ENCODE data around the gene EYS. TPM values are rescaled to one million over a fixed set of nuclear protein-coding genes. Genes with fewer than 3 reads are reported as not detected.
"Not testable (repeated sequence)": the region's sequence is repeated elsewhere in the genome, so short reads cannot be mapped to it uniquely, and the experiment has no call there.

The EYS gene
- total and polyA plus RNA-seq, 2 donors = 4.4 TPM; not detected in 1

- H3K4me1 ChIP-seq (ENCODE audit: insufficient read depth) = no peaks in the 10 kb centered on the region
- H3K27ac ChIP-seq (ENCODE audit: low read depth) = no peak overlapping the region
- no peak overlapping the region for H3K4me3 ChIP-seq (ENCODE audit: low read depth, low read length)
- H3K36me3 ChIP-seq (ENCODE audit: insufficient read depth) = no peaks in the 10 kb centered on the region
- 40% methylated on average over 1 of the region's 1 CpG for WGBS
- no peak for DNase-seq (ENCODE audit: extremely low spot score)
Observed at GRCh38 chr6:63816982-63817436, 1890.0 kb downstream of the EYS start.

GRCh38 chr6:63816401-63816981 is 1890.5 kb downstream of the EYS start:
- DNase-seq (ENCODE audit: extremely low spot score) = no peak
- Histone ChIP-seq H3K4me3 (ENCODE audit: low read depth, low read length) (no peak overlapping the region), H3K36me3 (ENCODE audit: insufficient read depth) (no peaks in the 10 kb centered on the region), H3K4me1 (ENCODE audit: insufficient read depth) (no peaks in the 10 kb centered on the region), H3K27ac (ENCODE audit: low read depth) (no peak overlapping the region)
- WGBS = 17% methylated on average over 5 of the region's 5 CpGs

GRCh38 chr6:63814459-63814858 is 1892.6 kb downstream of the EYS start:
- Histone ChIP-seq H3K36me3 (ENCODE audit: insufficient read depth) (no peaks in the 10 kb centered on the region), H3K4me3 (ENCODE audit: low read depth, low read length) (no peak overlapping the region), H3K4me1 (ENCODE audit: insufficient read depth) (no peaks in the 10 kb centered on the region), H3K27ac (ENCODE audit: low read depth) (no peak overlapping the region)
- 81% methylated on average over 1 of the region's 1 CpG for WGBS
- DNase-seq (ENCODE audit: extremely low spot score) = no peak

GRCh38 chr6:63813566-63814120 is 1893.4 kb downstream of the EYS start:
- DNase-seq (ENCODE audit: extremely low spot score) = no peak
- Histone ChIP-seq H3K36me3 (ENCODE audit: insufficient read depth) (no peaks in the 10 kb centered on the region), H3K27ac (ENCODE audit: low read depth) (no peak overlapping the region), H3K4me1 (ENCODE audit: insufficient read depth) (no peaks in the 10 kb centered on the region), H3K4me3 (ENCODE audit: low read depth, low read length) (no peak overlapping the region)
- 79% methylated on average over 5 of the region's 5 CpGs for WGBS

- no peaks in the 10 kb centered on the region for H3K4me1 ChIP-seq (ENCODE audit: insufficient read depth)
- WGBS = 72% methylated on average over 2 of the region's 2 CpGs
- H3K27ac ChIP-seq (ENCODE audit: low read depth) = no peak overlapping the region
- H3K36me3 ChIP-seq (ENCODE audit: insufficient read depth) = no peaks in the 10 kb centered on the region
- no peak for DNase-seq (ENCODE audit: extremely low spot score)
- no peak overlapping the region for H3K4me3 ChIP-seq (ENCODE audit: low read depth, low read length)
Observed at GRCh38 chr6:63808576-63808975, 1898.5 kb downstream of the EYS start.

- 41% methylated on average over 2 of the region's 2 CpGs for WGBS
- no peak for DNase-seq (ENCODE audit: extremely low spot score)
Observed at GRCh38 chr6:63807056-63807455, 1900.0 kb downstream of the EYS start.

GRCh38 chr6:63806573-63806913 is 1900.5 kb downstream of the EYS start:
- H3K36me3 ChIP-seq (ENCODE audit: insufficient read depth) = no peaks in the 10 kb centered on the region
- DNase-seq (ENCODE audit: extremely low spot score) = no peak
- no peaks in the 10 kb centered on the region for H3K4me1 ChIP-seq (ENCODE audit: insufficient read depth)
- H3K27ac ChIP-seq (ENCODE audit: low read depth) = peak overlapping the region; percentile 80
- H3K4me3 ChIP-seq (ENCODE audit: low read depth, low read length) = no peak overlapping the region
- WGBS = 61% methylated on average over 2 of the region's 2 CpGs

More at GRCh38 chr6:63807056-63807455, 1900.0 kb downstream of the EYS start:
- Histone ChIP-seq H3K36me3 (ENCODE audit: insufficient read depth) (no peaks in the 10 kb centered on the region), H3K4me3 (ENCODE audit: low read depth, low read length) (no peak overlapping the region), H3K4me1 (ENCODE audit: insufficient read depth) (no peaks in the 10 kb centered on the region), H3K27ac (ENCODE audit: low read depth) (peak overlapping the region; percentile 80)

- no peak overlapping the region for H3K4me3 ChIP-seq (ENCODE audit: low read depth, low read length)
- DNase-seq (ENCODE audit: extremely low spot score) = no peak
- no peaks in the 10 kb centered on the region for H3K4me1 ChIP-seq (ENCODE audit: insufficient read depth)
- no peaks in the 10 kb centered on the region for H3K36me3 ChIP-seq (ENCODE audit: insufficient read depth)
- H3K27ac ChIP-seq (ENCODE audit: low read depth) = peak overlapping the region; percentile 32
- 25% methylated on average over 5 of the region's 5 CpGs for WGBS
Observed at GRCh38 chr6:63805808-63806572, 1901.0 kb downstream of the EYS start.

- H3K4me3 ChIP-seq (ENCODE audit: low read depth, low read length) = no peak overlapping the region
- H3K4me1 ChIP-seq (ENCODE audit: insufficient read depth) = no peaks in the 10 kb centered on the region
- H3K27ac ChIP-seq (ENCODE audit: low read depth) = no peak overlapping the region
- 76% methylated on average over 3 of the region's 3 CpGs for WGBS
- no peaks in the 10 kb centered on the region for H3K36me3 ChIP-seq (ENCODE audit: insufficient read depth)
- DNase-seq (ENCODE audit: extremely low spot score) = no peak
Observed at GRCh38 chr6:63805345-63805744, 1901.7 kb downstream of the EYS start.

- no peak for DNase-seq (ENCODE audit: extremely low spot score)
- Histone ChIP-seq H3K4me1 (ENCODE audit: insufficient read depth) (no peaks in the 10 kb centered on the region), H3K36me3 (ENCODE audit: insufficient read depth) (no peaks in the 10 kb centered on the region), H3K27ac (ENCODE audit: low read depth) (no peak overlapping the region), H3K4me3 (ENCODE audit: low read depth, low read length) (no peak overlapping the region)
Observed at GRCh38 chr6:63804381-63804956, 1902.6 kb downstream of the EYS start.

GRCh38 chr6:63803371-63803770 is 1903.7 kb downstream of the EYS start:
- WGBS = 87% methylated on average over 2 of the region's 2 CpGs
- no peaks in the 10 kb centered on the region for H3K4me1 ChIP-seq (ENCODE audit: insufficient read depth)
- no peak overlapping the region for H3K4me3 ChIP-seq (ENCODE audit: low read depth, low read length)
- no peak for DNase-seq (ENCODE audit: extremely low spot score)
- no peaks in the 10 kb centered on the region for H3K36me3 ChIP-seq (ENCODE audit: insufficient read depth)
- no peak overlapping the region for H3K27ac ChIP-seq (ENCODE audit: low read depth)

- WGBS = 42% methylated on average over 2 of the region's 2 CpGs
- Histone ChIP-seq H3K4me1 (ENCODE audit: insufficient read depth) (no peaks in the 10 kb centered on the region), H3K4me3 (ENCODE audit: low read depth, low read length) (no peak overlapping the region), H3K36me3 (ENCODE audit: insufficient read depth) (no peaks in the 10 kb centered on the region), H3K27ac (ENCODE audit: low read depth) (no peak overlapping the region)
- DNase-seq (ENCODE audit: extremely low spot score) = no peak
Observed at GRCh38 chr6:63802606-63803206, 1904.3 kb downstream of the EYS start.

- 84% methylated on average over 7 of the region's 7 CpGs for WGBS
- H3K4me1 ChIP-seq (ENCODE audit: insufficient read depth); DNase-seq (ENCODE audit: extremely low spot score); H3K4me3 ChIP-seq (ENCODE audit: low read depth, low read length); H3K36me3 ChIP-seq (ENCODE audit: insufficient read depth); H3K27ac ChIP-seq (ENCODE audit: low read depth): not testable (repeated sequence)
Observed at GRCh38 chr6:63800386-63800785, 1906.6 kb downstream of the EYS start.

GRCh38 chr6:63799813-63800212 is 1907.2 kb downstream of the EYS start:
- Histone ChIP-seq H3K27ac (ENCODE audit: low read depth) (no peak overlapping the region), H3K4me3 (ENCODE audit: low read depth, low read length) (no peak overlapping the region), H3K36me3 (ENCODE audit: insufficient read depth) (no peaks in the 10 kb centered on the region), H3K4me1 (ENCODE audit: insufficient read depth) (no peaks in the 10 kb centered on the region)
- DNase-seq (ENCODE audit: extremely low spot score) = no peak
- 72% methylated on average over 9 of the region's 9 CpGs for WGBS

Measured in urinary bladder (tissue), 4 donors.